Upper lobe of left lung (tissue), 6 donors: ENCODE results near the gene MMP14. TPM values are rescaled to one million over a fixed set of nuclear protein-coding genes. Genes with fewer than 3 reads are reported as not detected.

Experiments
- ATAC-seq, 2 donors: fragments of 200-7000 bp; cut with Tn5 transposase; one replicate each; pipeline ENCODE4 v1.9.1; 2022; ENCODE audit warnings: mild to moderate bottlenecking in 2 of 2, moderate library complexity in 2 of 2; ENCODE audit not compliant: low FRiP score in 2 of 2
- DNase-seq, 2 donors: peaks; one replicate each; pipeline ENCODE4 v3.0.0-alpha.2; 2019 to 2020
- H3K27ac ChIP-seq, 4 donors: fragments of 200-600 bp; sonication (generic); one replicate each; pipeline ENCODE4 v1.5.1; 2016 to 2019
- H3K27me3 ChIP-seq, 4 donors: fragments of 200-600 bp; sonication (generic); one replicate each; pipeline ENCODE4 v1.5.1; 2017 to 2019
- H3K36me3 ChIP-seq, 4 donors: fragments of 200-600 bp; sonication (generic); one replicate each; pipeline ENCODE4 v1.5.1; 2016 to 2019
- H3K4me1 ChIP-seq, 4 donors: fragments of 200-600 bp; sonication (generic); one replicate each; pipeline ENCODE4 v1.5.1; 2018 to 2019
- H3K4me3 ChIP-seq, 4 donors: fragments of 200-600 bp; sonication (generic); one replicate each; pipeline ENCODE4 v1.5.1; 2017 to 2019; ENCODE audit warnings: mild to moderate bottlenecking in 2 of 4, moderate library complexity in 1 of 4
- H3K9me3 ChIP-seq, 4 donors: fragments of 200-600 bp; sonication (generic); one replicate each; pipeline ENCODE4 v1.5.1; 2018 to 2019
- EP300 ChIP-seq, 4 donors: sonication (generic); formaldehyde crosslinking; IDR thresholded peaks; one replicate each; pipeline ENCODE4 v1.5.1; 2017; ENCODE audit warnings: antibody characterized with exemption in 4 of 4, control low read depth in 2 of 4
- POLR2A ChIP-seq, 4 donors: fragments of 450-650 bp; IDR thresholded peaks; one replicate each; pipeline ENCODE4 v1.5.1; 2016 to 2017; ENCODE audit warnings: antibody characterized with exemption in 4 of 4, mild to moderate bottlenecking in 2 of 4
- POLR2AphosphoS5 ChIP-seq, 2 donors: sonication (generic); formaldehyde crosslinking; IDR thresholded peaks; one replicate each; pipeline ENCODE4 v1.5.1; 2017; ENCODE audit warnings: antibody characterized with exemption in 2 of 2
- WGBS, 2 donors: methylation state at CpG; one replicate each; pipeline ENCODE4 v1.1.5; 2017 to 2018; 5-methylcytosine and 5-hydroxymethylcytosine counted together
- total RNA-seq, 6 donors: library from RNA; depleted of rRNA in 4 of 6; stranded (reverse); fragments of >200 nt in 4 of 6; gene quantifications; one replicate each; pipeline versions ENCODE4 v1.1.0 to v1.2.1, GENCODE V29; 2016 to 2021
- TF ChIP-seq, protein P1 (sequence below), 6 experiments: fragments of 450-650 bp in 4 of 6; fragments of 200-600 bp in 2 of 6; sonication (generic) in 2 of 6; IDR thresholded peaks; one replicate each; pipeline ENCODE4 v1.5.1; 2016 to 2019; ENCODE audit warnings: antibody characterized with exemption in 6 of 6
- donor health status: DM: no; HTN: no; CAD: no; lungs with moderate emphysema.
- donor health status: DM: no; HTN: yes; CAD: no; lungs with severe emphysema.

MMP14 gene
- total RNA-seq, 6 donors from 2014 or later, result 53.4 to 157 (median 104) TPM

DNA sequence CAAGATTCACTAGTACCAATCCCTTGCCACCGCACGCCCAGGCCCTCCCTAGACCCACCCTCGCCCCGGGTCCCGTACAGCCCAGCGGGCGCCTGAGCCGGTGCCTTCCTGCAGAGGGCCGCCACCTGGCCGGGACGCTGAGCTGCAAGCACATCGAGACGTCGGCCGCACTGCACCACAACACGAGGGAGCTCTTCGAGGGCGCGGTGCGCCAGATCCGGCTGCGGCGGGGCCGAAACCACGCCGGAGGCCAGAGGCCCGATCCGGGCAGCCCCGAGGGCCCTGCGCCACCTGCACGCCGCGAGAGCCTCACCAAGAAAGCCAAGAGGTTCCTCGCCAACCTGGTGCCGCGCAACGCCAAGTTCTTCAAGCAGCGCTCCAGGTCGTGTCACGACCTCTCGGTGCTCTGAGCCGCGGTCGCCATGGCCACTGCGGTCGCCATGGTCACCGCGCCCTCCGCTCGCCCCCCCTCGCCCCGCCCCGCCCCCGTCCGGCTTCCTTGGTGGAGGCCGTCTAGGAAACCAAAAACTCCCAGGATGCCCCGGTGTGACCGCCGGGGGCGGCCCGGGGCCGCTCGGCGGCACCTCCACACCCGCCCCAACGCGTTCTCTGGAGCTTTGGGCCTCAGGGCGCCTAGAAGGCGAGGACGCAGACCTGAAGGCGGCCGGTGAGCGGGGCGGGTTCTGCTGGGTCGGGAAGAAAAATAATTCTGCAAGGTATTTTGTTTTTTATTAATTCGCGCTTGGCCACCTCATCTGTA is 50.3 kb downstream of the MMP14 start:
- DNase-seq (peak; percentile 82 to 96), ATAC-seq (peak; percentile 89)
- Histone ChIP-seq H3K36me3 (no peaks in the 10 kb centered on the region), H3K4me1 (peaks cover 16 to 39% (median 35%) of the 10 kb centered on the region in 4 donors), H3K9me3 (no peaks in the 10 kb centered on the region), H3K27me3 (no peaks in the 10 kb centered on the region), H3K4me3 (peak overlapping the region; percentile 49 to 68 (median 61)), H3K27ac (peak overlapping the region; percentile 74 to 82 (median 79))
- TF ChIP-seq, protein P1, sequence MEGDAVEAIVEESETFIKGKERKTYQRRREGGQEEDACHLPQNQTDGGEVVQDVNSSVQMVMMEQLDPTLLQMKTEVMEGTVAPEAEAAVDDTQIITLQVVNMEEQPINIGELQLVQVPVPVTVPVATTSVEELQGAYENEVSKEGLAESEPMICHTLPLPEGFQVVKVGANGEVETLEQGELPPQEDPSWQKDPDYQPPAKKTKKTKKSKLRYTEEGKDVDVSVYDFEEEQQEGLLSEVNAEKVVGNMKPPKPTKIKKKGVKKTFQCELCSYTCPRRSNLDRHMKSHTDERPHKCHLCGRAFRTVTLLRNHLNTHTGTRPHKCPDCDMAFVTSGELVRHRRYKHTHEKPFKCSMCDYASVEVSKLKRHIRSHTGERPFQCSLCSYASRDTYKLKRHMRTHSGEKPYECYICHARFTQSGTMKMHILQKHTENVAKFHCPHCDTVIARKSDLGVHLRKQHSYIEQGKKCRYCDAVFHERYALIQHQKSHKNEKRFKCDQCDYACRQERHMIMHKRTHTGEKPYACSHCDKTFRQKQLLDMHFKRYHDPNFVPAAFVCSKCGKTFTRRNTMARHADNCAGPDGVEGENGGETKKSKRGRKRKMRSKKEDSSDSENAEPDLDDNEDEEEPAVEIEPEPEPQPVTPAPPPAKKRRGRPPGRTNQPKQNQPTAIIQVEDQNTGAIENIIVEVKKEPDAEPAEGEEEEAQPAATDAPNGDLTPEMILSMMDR (IDR thresholded peaks at IDR 0.05), result peak in 1 of 6 experiments; percentile 47
- TF ChIP-seq EP300 (IDR thresholded peaks at IDR 0.05), result no peak
- peak in 1 of 4 donors; percentile 56 for TF ChIP-seq POLR2A (IDR thresholded peaks at IDR 0.05)
- TF ChIP-seq POLR2AphosphoS5 (IDR thresholded peaks at IDR 0.05), result peak in 1 of 2 donors; percentile 35
- WGBS, 2 donors, result 3 to 8% methylated on average over 26 to 47 of the region's 77 CpGs

DNA sequence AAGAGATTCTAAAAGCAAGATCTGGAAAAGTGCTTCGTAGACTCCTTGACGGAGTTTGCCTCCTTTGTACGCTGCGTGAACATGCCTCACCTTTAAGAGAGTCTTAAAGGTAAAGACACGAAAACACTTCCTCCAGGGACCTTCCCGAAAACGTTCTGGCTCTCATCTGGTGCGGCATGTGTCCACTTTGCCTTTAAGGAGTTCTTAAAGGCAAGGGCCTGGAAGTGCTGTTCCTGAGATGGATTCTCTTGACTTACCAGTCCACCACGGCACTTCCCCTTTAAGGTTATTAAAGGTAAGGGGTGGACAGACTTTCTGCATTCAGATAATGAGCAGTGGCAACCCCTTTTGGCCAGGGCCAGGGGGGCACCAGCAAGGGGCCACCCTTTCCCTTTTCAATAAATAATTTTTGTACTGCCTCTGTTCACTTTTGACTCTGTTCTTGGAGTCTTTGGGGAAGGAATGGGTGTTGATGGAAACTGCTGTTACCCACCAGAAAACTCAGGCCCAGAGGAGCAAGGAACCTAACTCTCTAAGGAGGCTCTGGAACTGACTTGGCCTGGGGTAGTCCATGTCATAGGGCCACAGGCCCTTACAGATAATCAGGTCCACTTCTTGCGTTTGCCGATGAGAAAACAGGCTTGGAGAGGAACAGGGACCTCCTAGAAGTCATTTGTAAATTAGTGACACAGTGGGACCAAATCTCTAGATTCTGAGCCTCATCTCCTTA is 51.0 kb downstream of the MMP14 start:
- 21 to 27% methylated on average over 11 of the region's 11 CpGs for WGBS, 2 donors
- no peaks in the 10 kb centered on the region for H3K36me3 ChIP-seq
- peak in 1 of 2 donors; percentile 82 for DNase-seq
- peaks cover 13 to 35% (median 31%) of the 10 kb centered on the region in 4 donors for H3K4me1 ChIP-seq
- peak overlapping the region; percentile 49 to 68 (median 61) for H3K4me3 ChIP-seq
- H3K27me3 ChIP-seq, result no peaks in the 10 kb centered on the region
- peak overlapping the region; percentile 74 to 82 (median 79) for H3K27ac ChIP-seq
- TF ChIP-seq POLR2A (IDR thresholded peaks at IDR 0.05), result peak in 1 of 4 donors; percentile 27
- TF ChIP-seq EP300 (IDR thresholded peaks at IDR 0.05), result no peak
- TF ChIP-seq POLR2AphosphoS5 (IDR thresholded peaks at IDR 0.05), result peak in 1 of 2 donors; percentile 64
- TF ChIP-seq, protein P1 (IDR thresholded peaks at IDR 0.05), result no peak
- ATAC-seq, result peak; percentile 70 to 87
- no peaks in the 10 kb centered on the region for H3K9me3 ChIP-seq

DNA sequence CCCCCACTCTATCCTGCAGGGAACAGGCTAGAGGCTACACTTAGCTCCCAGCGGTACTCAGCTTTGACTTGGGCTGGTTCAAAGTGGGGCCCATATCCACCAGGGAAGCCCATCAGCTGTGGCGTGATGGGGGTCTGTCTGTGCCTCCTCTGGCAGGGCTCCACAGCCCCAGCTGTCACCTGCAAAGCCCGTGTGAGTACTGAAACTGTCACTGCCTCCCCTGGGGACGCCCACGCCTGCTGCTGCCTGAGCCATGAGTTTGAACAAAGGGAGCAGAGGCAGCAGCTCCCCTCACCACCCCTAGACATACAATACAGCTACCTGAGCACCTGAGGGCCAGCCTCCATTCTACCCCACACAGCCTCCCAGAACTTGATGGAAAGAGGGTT is 51.6 kb downstream of the MMP14 start:
- H3K4me3 ChIP-seq, result peak overlapping the region in 3 of 4 donors; percentile 49 to 68 (median 59)
- no peaks in the 10 kb centered on the region for H3K27me3 ChIP-seq
- DNase-seq (no peak), ATAC-seq (no peak)
- H3K4me1 ChIP-seq, result peaks cover 9 to 30% (median 27%) of the 10 kb centered on the region in 4 donors
- H3K9me3 ChIP-seq, result no peaks in the 10 kb centered on the region
- H3K27ac ChIP-seq, result peak overlapping the region in 3 of 4 donors; percentile 74 to 82 (median 78)
- H3K36me3 ChIP-seq, result no peaks in the 10 kb centered on the region
- TF ChIP-seq EP300 (IDR thresholded peaks at IDR 0.05) (no peak), POLR2AphosphoS5 (IDR thresholded peaks at IDR 0.05) (no peak), POLR2A (IDR thresholded peaks at IDR 0.05) (no peak)
- TF ChIP-seq, protein P1 (IDR thresholded peaks at IDR 0.05), result no peak
- WGBS, 2 donors, result 79 to 83% methylated on average over 1 to 5 of the region's 5 CpGs

DNA sequence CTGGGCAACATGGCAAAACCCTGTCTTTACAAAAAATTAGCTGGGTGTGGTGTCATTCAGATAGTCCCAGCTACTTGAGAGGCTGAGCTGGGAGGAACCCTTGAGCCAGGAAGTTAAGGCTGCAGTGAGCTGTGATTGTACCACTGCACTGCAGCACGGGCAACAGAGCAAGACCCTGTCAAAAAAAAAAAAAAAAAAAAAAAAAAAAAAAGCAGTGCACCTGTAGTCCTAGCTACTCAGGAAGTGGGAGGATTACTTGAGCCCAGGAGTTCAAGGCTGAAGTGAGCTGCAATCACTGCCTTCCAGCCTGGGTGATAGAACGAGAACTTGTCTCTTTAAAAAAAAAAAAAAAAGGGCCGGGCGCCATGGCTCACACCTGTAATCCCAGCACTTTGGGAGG is 52.3 kb downstream of the MMP14 start:
- Histone ChIP-seq H3K9me3 (no peaks in the 10 kb centered on the region), H3K4me1 (peaks cover 9 to 25% (median 22%) of the 10 kb centered on the region in 4 donors), H3K27me3 (no peaks in the 10 kb centered on the region), H3K27ac (no peak overlapping the region), H3K36me3 (no peaks in the 10 kb centered on the region), H3K4me3 (no peak overlapping the region)
- WGBS, 2 donors, result 58 to 65% methylated on average over 3 to 4 of the region's 4 CpGs
- DNase-seq (no peak), ATAC-seq (no peak)
- TF ChIP-seq POLR2A (IDR thresholded peaks at IDR 0.05), result no peak
- no peak for TF ChIP-seq EP300 (IDR thresholded peaks at IDR 0.05)
- TF ChIP-seq, protein P1 (IDR thresholded peaks at IDR 0.05), result no peak
- no peak for TF ChIP-seq POLR2AphosphoS5 (IDR thresholded peaks at IDR 0.05)
